ENCODE measurements around the gene RCCD1.
A peak's percentile ranks its signal among the peaks of the same experiment; 100 is the strongest.

The RCCD1 gene

DNA sequence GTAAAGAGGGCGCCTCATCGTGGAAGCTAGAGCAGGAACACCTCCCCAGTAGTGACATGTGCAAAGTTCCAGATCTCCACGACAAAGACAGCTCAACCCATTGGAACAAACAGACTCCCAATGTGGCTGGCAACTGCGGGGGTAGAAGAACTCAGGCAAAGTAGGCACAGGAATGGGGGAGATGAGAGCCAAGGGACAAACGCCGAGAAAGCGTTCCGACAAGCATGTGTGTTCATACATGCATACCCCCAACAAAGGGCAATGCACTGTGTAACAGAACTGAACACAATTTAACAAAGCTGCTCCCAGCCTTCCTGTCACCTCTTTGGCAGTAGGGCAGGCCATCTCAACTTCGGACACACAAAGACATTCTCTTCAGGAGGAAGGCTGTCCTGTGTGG lies 11.6 kb downstream of the RCCD1 start:
- no peak for DNase-seq (ENCODE audit: low spot score)

DNA sequence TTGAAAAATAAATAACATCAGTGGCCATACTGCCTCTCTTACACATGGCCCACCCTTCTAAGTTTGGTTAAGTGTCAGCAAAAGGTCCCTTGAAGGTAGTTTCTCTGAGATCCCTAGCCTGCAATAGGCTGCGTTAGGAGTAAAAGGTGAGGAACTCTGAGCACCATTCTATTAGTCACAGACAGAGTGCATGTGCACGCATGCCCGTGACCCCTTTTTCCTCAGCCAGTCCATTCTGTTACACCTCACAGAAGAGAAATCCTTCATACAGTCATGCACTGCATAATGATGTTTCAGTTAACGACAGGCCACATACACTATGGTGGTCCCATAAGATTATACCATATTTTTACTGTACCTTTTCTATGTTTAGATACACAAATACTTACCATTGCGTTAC lies 12.5 kb downstream of the RCCD1 start:
- no peak for DNase-seq (ENCODE audit: low spot score)

DNA sequence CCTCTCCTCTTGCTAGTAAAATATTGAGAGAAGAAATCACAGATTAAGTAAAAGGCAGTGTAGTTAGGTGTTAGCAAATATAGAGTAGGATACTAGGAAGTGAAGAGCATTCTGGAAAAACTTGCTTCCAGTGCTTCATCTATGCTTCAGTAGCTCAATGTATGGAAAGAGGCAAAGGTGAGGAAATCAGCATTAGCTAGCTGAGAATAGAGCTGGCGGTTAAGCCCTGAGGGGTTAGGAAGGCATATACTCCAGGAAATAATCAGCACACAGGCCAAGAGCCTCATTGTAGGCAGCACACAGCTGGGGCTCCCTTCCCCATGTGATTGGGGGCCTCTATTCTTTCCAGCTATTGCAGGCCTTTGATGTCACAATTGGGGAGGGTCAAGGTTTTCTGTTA lies 13.8 kb downstream of the RCCD1 start:
- no peak for DNase-seq (ENCODE audit: low spot score)

DNA sequence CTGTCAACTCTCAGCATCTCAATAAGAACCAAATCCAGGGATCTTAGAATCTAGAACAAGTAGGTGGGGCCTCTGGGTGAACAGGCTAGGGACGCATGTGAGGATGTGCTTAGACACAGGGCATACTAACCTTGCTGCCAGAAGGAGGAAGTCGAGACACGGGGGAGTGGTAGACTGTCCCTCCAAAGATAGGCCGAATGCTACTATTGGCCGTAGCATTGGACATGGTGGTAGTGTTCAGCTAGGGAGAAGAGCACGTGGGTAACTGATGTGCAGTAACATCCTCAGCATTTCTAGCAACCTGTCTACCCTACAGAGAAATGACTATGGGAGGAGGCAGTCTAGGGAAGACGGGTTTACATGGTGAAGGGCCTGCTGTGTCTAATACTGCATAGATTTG lies 15.6 kb downstream of the RCCD1 start:
- DNase-seq (ENCODE audit: low spot score), result no peak

DNA sequence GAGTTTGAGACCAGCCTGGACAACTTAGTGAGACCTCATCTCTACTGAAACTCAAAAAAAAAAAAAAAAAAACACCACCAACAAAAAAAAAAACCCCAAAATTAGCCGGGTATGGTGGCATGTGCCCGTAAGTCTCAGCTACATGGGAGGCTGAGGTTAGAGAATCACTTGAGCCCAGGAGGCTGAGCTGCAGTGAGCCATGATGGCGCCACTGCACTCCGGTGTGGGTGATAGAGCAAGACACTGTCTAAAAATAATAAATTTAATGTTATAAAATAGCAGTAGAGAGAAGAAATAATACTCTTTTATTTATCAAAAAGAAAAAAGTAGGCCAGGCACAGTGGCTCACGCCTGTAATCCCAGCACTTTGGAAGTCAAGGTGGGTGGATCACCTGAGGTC lies 17.4 kb downstream of the RCCD1 start:
- no peak for DNase-seq (ENCODE audit: low spot score)

DNA sequence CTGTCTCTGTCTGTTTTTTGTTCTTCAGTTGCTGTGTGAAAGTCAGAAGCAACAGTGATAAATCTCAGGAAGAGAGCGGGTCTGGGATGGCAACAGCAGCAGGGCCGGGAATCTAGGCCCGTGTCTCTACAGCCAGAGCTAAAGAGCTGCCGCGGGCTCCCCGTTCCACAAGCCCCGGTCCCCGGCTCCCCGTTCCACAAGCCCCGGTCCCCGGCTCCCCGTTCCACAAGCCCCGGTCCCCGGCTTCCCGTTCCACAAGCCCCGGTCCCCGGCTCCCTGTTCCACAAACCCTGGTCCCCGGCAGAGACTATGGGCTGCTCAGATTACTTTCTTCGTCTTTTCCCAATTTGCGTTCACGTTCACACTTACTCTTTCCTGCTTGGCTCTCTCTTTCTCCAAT lies 19.5 kb downstream of the RCCD1 start:
- no peak for DNase-seq (ENCODE audit: low spot score)

DNA sequence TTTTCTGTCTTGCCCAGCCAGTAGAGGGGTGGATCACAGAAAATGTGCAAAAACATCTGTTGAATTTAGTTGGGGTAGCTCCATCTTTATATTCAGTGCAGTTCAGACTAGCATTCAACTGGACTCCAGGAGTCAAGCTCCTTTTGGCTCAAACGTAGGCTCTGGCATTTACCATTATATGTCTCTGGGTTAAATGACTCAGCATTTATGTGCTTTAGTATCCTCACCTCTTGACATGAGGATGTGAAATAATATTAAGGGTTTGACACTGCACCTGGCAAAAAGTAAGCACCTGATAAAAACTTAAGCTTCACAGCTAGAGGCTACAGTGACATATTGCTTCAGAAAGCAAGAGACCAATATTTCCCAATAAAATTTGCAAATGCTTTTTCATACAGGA lies 24.9 kb downstream of the RCCD1 start:
- no peak for DNase-seq (ENCODE audit: low spot score)

DNA sequence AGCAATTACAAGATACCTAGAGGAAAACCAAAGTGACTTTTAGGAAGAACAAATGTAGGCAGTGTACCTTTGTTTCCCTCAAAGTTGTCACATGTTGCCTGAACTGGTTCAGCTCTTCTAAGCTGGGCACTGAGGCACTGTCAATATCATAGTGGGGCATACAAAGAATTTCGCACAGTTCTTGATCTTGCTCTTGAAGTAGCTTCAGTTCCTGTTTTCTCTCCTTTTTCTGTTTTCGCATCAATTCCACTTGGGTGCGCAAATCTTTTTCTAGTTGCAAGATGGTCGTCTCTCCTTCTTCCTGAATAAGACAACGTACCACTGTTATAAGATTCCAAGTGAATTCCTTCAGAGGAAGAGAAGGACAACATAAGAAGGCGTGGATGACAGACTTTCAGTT lies 27.0 kb downstream of the RCCD1 start:
- no peak for DNase-seq (ENCODE audit: low spot score)

DNA sequence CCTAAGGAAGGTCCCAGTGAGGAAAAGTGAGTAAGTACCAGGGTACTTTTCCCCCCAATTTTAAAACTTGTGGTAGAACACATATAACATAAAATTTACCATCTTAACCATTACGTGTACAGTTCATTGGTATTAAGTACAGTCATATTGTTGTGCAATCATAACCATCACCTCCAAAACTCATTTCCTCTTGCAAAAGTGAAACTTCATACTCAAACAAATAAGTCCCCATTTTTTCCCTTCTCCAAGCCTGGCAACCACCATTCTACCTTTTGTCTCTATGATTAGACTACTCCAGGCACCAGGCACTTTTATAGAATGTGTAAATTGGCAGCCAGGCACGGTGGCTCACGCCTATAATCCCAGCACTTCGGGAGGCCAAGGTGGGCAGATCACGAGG lies 27.5 kb downstream of the RCCD1 start:
- DNase-seq (ENCODE audit: low spot score), result no peak

DNA sequence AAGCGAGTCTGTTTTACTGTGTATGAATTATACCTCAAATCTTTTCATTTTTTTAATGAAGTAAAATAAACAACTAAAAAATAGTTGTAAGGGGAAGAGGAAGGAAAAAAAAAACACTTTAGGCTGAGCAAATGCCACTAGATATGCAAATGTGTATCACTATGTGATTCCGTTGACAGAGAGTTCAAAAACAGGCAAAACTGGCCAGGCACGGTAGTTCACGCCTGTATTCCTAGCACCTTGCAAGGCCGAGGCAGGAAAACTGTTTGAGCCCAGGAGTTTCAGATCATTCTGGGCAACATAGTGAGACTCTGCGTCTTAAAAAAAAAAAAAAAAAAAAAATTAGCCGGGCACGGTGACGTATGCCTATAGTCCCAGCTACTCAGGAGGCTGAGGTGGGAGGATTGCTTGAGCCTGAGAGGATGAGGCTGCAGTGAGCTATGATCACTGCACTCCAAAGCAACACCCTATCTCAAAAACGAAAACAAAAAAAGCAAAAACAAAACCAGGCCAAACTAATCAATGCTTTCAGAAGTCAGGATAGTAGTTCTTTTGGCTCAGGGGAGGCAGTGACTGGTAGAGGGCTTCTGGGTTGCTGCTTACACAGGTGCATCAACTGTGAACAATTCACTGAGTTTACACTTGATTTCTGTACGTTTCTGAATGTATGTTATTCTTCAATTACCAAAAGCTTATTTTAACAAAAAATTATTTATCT lies 32.3 kb downstream of the RCCD1 start:
- DNase-seq (ENCODE audit: low spot score), result no peak

DNA sequence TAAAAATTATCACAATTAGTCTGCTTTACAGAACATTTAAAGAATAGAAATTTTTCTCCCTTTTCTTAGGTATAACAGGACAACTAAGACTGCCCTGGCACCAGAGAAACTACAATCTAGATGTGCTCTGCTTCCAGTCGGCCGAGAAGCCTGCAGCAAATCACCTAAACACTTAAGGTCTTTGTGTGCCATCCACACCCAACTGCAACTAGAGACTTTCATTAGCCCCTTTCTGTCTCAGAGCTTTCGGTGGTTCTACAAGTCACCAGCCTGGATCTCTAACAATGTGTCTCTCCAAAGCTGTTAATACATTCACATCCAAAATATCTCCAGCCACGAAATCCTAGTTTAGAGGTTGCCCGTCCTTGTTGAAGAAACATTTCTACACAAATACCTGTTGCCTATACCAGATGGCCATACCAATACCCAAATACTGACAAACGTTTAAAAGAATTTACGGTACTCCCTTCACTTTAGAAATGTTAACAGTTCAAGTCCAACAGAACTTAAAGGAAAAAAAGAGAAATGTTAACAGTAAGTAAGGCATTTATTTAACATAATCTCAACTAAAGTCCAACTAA lies 33.0 kb downstream of the RCCD1 start:
- DNase-seq (ENCODE audit: low spot score), result no peak

DNA sequence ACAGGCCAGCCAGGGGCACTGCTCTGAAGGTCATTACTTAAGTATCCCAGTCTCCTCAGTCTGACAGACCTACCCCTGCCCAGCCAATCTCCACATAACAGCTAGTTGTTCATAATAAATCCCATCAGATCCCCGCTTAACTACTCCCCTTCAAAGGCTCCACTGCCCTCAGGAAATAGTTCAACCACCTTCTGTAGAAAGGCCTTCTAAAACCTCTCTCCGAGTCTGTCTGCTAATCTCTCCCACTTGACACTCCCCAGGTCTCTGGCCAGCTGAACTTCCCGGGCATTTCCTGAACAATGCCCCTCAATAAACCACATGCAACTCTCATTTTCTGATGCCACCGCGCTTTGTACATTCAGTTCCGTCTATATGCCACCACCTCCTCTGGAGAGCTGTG lies 33.6 kb downstream of the RCCD1 start:
- DNase-seq (ENCODE audit: low spot score), result no peak

DNA sequence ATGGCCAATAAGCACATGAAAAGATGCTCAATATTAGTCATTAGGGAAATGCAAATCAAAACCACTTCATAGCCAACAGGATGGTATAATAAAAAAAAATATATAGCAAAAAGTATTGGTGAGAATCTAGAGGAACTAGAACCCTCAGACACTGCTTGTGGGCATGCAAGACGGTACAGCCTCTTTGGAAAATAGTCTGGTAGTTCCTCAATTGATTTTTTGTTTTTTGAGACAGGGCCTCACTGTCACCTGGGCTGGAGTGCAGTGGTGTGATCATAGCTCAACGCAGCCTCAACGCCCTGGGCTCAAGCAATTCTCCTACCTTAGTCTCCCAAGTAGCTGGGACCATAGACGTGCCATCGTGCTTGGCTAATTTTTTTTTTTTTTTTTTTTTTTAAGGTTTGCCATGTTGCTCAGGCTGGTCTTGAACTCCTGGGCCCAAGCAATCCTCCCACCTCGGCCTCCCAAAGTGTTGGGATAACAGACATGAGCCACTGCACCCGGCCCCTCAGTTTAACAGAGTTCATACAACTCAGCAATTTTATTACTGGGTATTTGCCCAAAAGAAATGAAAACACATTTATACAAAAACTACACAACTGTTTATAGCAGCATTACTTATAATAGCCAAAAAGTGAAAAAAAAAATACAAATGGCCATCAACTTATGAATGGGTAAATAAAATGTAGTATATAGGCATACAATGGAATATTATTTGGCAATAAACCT lies 34.5 kb downstream of the RCCD1 start:
- no peak for DNase-seq (ENCODE audit: low spot score)

DNA sequence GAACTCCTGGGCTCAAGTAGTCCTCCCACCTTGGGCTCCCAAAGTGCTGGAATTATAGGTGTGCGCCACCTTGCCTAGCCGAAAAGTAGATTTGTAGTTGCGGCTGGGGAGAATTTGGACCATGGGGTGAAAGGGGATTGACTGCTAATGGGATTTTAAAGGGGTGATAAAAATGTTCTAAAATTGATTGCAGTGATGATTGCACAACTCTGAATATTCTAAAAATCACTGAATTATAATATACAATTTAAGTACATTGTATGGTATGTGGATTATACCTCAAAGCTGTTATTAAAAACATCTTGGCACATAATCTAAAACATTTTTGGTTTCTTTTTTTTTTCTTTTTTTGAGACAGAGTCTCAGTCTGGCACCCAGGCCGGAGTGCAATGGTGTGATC lies 35.8 kb downstream of the RCCD1 start:
- DNase-seq (ENCODE audit: low spot score), result no peak

DNA sequence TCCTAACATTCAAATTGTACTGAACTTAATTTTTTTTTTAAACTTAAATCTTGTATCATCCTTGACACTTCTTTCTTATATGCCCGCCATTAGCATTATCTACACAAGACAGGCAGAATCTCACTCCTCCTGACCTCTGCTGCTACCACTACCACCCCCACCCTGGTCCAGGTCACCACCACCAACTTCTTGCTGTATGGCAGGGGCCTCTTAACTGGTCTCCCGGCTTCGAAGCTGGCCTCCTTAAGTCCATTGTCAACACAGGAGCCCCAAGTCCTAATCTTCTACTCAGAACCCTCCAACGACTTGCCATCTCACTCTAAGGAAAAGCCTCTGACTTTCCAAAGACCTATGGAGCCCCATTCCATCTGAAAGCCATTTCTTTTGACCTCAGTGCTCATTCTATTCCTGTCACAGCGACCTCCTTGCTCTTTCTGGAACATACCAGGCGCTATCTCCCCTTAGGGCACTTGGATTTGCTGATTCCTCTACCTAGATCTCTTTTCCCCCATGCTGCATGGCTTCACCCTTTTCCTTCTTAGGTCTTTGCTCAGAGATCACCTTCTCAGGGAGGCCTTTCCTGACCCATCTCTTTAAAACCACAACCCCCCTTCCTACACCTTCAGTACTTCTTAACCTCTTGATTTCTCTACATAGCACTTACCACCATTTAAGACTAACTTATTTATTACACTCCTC lies 37.1 kb downstream of the RCCD1 start:
- DNase-seq (ENCODE audit: low spot score), result no peak

DNA sequence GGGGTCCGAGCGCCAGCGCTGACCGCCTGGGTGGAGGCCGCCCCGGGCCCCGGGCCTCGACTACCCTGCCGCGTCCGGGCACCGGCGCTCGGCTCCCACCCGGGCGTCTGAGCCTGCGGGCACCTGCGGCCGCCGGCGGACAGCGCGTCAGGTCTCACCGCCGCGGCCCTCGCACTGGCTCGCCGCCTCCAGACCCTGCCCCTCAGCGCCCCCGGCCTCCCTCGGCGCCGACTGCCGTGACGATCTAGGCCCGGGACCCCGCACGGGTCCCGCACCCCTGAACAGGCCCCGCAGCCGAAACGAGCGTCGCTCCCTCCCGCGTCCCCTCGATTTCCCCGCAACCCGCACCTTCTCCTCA lies 39.4 kb downstream of the RCCD1 start:
- DNase-seq (ENCODE audit: low spot score), result no peak

DNA sequence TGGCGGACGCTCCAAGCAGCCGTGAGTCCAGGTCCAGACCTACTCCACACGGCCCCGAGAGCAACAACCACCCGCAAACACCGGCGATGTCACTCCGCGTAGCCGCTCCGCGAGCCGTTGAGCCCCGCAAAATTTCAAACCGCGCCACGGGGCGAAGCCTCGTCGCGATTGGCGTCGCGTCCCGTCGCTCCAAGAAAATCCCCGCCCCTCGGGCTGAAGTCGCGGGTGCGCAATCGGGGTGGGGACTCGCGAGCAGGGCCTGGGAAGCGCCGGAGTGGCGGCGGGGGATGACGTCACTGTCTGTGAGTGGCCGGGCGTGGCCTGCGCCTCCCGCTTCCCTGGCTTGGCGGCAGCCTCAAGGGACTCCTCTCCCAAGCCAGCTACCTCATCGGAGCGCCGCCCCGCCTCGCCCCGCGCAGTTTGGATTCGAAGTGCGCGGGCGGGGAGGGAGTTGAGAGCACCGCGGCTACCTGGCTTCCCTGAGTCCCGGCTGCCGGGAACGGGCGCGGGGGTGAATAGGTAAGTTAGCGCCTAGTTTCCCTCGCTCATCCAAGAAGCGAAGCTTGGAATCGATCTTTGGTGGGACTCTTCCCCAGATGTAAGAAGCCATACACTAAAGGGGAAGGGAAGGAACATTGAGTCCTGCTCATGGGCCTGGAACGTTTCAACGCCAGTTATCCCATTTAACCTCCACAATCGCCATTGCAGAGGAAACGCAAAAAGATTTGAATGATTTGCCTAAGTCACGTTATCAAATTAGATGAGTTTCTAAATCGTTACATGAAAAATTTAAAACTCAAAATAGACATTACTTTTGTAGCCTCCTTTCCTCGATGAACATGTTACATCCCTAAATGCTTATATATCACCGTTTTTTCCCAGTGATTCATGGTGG lies 40.0 kb downstream of the RCCD1 start, which contains the start of gene PRC1:
PRC1 (minus strand) TSS at position 119 of the 895 bp plus-strand sequence; CDS start at position 1, 118 bp downstream.
- peak; percentile 100 for DNase-seq (ENCODE audit: low spot score)

DNA sequence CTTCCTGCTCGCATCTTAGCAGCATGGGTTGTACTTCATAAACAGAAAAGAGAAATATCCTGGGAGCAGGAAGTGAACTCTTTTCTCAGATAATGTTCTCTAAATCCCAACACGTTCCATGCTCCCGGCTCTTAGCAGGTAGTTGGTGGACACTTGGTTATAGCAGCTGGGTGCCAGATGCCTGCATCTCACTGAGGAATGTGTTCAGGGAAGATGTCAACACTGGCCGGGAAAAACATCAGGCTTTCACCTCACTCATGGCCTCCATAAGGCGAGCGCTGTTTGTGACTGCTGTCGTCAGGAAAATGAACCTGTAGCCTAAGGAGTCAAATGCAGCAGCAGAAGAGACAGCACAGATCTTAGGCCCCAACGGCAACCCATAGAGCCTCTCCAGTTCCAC lies 44.1 kb downstream of the RCCD1 start:
- no peak for DNase-seq (ENCODE audit: low spot score)

DNA sequence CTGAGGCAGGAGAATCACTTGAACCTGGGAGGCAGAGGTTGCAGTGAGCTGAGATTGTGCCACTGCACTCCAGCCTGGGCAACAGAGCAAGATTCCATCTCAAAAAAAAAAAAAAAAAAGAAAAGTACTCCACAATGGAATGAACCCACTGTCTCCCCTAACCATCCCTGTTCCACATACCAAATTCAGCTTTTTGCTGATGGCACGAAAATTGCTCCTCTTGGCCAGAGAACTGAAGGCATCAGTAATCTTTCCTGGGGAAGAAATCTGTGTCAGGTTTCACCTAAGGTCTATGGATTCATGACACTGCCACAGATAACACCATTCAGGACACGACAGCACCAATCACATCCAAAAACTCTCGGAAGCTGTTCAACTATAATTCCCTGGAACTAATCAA lies 46.5 kb downstream of the RCCD1 start:
- no peak for DNase-seq (ENCODE audit: low spot score)

DNA sequence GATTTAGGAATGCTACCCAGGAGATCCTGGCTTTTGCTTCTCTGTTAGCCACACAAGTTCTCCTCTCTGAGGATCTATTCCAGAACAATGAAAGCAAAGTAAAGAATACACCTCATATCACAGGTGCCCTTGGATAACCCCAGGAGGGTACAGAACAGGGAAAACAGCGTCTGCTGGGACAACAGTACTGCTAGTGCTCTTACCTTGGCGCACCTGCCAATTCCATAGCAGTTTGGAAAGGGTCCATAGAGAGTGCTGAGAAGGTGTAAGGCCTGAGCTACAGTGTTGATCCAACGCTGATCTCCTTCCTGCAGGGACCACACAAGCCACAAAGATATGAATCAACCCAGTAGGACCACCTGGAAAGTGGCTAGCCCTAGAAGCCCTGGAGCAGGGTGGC lies 52.6 kb downstream of the RCCD1 start:
- DNase-seq (ENCODE audit: low spot score), result no peak

Data from AG08395 (cell line).